GM19324 (cell line): ENCODE results near the gene MMRN2.
"Not testable (repeated sequence)": the region's sequence is repeated elsewhere in the genome, so short reads cannot be mapped to it uniquely, and the experiment has no call there.

Experiments
- ATAC-seq: cut with Tn5 transposase; IDR thresholded peaks from one replicate; pipeline ENCODE4 v1.9.1; 2021; ENCODE audit warnings: mild to moderate bottlenecking, moderate library complexity; ENCODE audit not compliant: unreplicated experiment, low FRiP score

MMRN2 gene

GRCh38 chr10:86943316-86944030 lies 13.9 kb downstream of the MMRN2 start:
- ATAC-seq, result no peak

GRCh38 chr10:86942441-86943315 lies 14.7 kb downstream of the MMRN2 start:
- ATAC-seq, result no peak

- ATAC-seq, result no peak
Measured at GRCh38 chr10:86941991-86942421, 15.4 kb downstream of the MMRN2 start.

- no peak for ATAC-seq
Measured at GRCh38 chr10:86941426-86941825, 16.0 kb downstream of the MMRN2 start.

- ATAC-seq, result no peak
Measured at GRCh38 chr10:86940677-86941076, 16.7 kb downstream of the MMRN2 start.

- ATAC-seq, result not testable (repeated sequence)
Measured at GRCh38 chr10:86940076-86940475, 17.3 kb downstream of the MMRN2 start.

GRCh38 chr10:86938260-86938659 lies 19.2 kb downstream of the MMRN2 start:
- no peak for ATAC-seq

GRCh38 chr10:86937502-86938154 lies 19.8 kb downstream of the MMRN2 start:
- no peak for ATAC-seq

GRCh38 chr10:86936661-86937501 lies 20.5 kb downstream of the MMRN2 start:
- ATAC-seq, result no peak

- ATAC-seq, result not testable (repeated sequence)
Measured at GRCh38 chr10:86934162-86934711, 23.2 kb downstream of the MMRN2 start.

- ATAC-seq, result no peak
Measured at GRCh38 chr10:86932674-86933073, 24.7 kb downstream of the MMRN2 start.

GRCh38 chr10:86931872-86932271 lies 25.5 kb downstream of the MMRN2 start:
- ATAC-seq, result no peak

GRCh38 chr10:86929468-86930380 lies 27.7 kb downstream of the MMRN2 start:
- ATAC-seq, result no peak

- no peak for ATAC-seq
Measured at GRCh38 chr10:86922553-86922961, 34.9 kb downstream of the MMRN2 start.

GRCh38 chr10:86918022-86918471 lies 39.4 kb downstream of the MMRN2 start:
- ATAC-seq, result no peak

GRCh38 chr10:86914734-86915133 lies 42.7 kb downstream of the MMRN2 start:
- no peak for ATAC-seq

GRCh38 chr10:86905429-86905828 lies 52.0 kb downstream of the MMRN2 start:
- ATAC-seq, result no peak

- no peak for ATAC-seq
Measured at GRCh38 chr10:86904600-86904999, 52.8 kb downstream of the MMRN2 start.

- ATAC-seq, result no peak
Measured at GRCh38 chr10:86900955-86901354, 56.5 kb downstream of the MMRN2 start.
